ENCODE data around the gene PHB1.

GRCh38 chr17:49460401-49460800 lies 45.7 kb upstream of the PHB1 start:
- no peak for TF ChIP-seq POLR2A (IDR thresholded peaks at IDR 0.05; ENCODE audit: low read depth, low read length)
- no peak for TF ChIP-seq POLR2AphosphoS5 (IDR thresholded peaks at IDR 0.05; ENCODE audit: low read depth, low read length)
- no peak for TF ChIP-seq SPI1 (IDR thresholded peaks at IDR 0.05; ENCODE audit: low read depth, low read length)
- no peak for TF ChIP-seq TAF1 (IDR thresholded peaks at IDR 0.05; ENCODE audit: low read depth, low read length)
- no peak for TF ChIP-seq PAX5 (IDR thresholded peaks at IDR 0.05; ENCODE audit: insufficient read depth, low read length, severe bottlenecking)
- no peak for TF ChIP-seq POU2F2 (IDR thresholded peaks at IDR 0.05; ENCODE audit: low read depth, low read length)
